H1 (cell line): ENCODE data around the gene SLC4A1.

Experiments used
- CHD1 ChIP-seq: IDR thresholded peaks from 2 replicates; pipeline ENCODE4 v1.6.1; 2012; ENCODE audit warnings: low read depth, low read length, improper control_type of control experiment
- CHD2 ChIP-seq: IDR thresholded peaks from 2 replicates; pipeline ENCODE4 v1.6.1; 2012; ENCODE audit warnings: low read length, improper control_type of control experiment
- CREB1 ChIP-seq: IDR thresholded peaks from 2 replicates; pipeline ENCODE4 v1.6.1; 2012; ENCODE audit warnings: inconsistent platforms
- EP300 ChIP-seq, 2 experiments: IDR thresholded peaks; 1 replicate in 1 of 2; 2 replicates in 1 of 2; pipeline ENCODE4 v1.6.1; 2011 to 2012; ENCODE audit warnings: low read depth in 2 of 2, low read length in 2 of 2, mild to moderate bottlenecking in 2 of 2, borderline replicate concordance in 1 of 2, inconsistent platforms in 1 of 2, moderate library complexity in 1 of 2
- FOSL1 ChIP-seq: IDR thresholded peaks from 2 replicates; pipeline ENCODE4 v1.6.1; 2011; ENCODE audit warnings: mild to moderate bottlenecking, low read depth, low read length, moderate library complexity; ENCODE audit not compliant: insufficient read depth
- GABPA ChIP-seq: IDR thresholded peaks from 2 replicates; pipeline ENCODE4 v1.6.1; 2011; ENCODE audit warnings: mild to moderate bottlenecking, low read length, moderate library complexity, borderline replicate concordance; ENCODE audit not compliant: insufficient read depth
- HDAC6 ChIP-seq: IDR thresholded peaks from one replicate; pipeline ENCODE4 v1.7.1; 2012; ENCODE audit warnings: low read depth, mild to moderate bottlenecking, inconsistent platforms, low read length, moderate library complexity
- MAFK ChIP-seq: IDR thresholded peaks from 2 replicates; pipeline ENCODE4 v1.6.1; 2012; ENCODE audit warnings: low read depth, mild to moderate bottlenecking, improper control_type of control experiment, low read length
- NRF1 ChIP-seq: IDR thresholded peaks from 2 replicates; pipeline ENCODE4 v1.6.1; 2011; ENCODE audit warnings: mild to moderate bottlenecking, low read depth, low read length, improper control_type of control experiment
- POLR2A ChIP-seq, 2 experiments: IDR thresholded peaks; 1 replicate in 1 of 2; 2 replicates in 1 of 2; pipeline ENCODE4 v1.6.1; 2011; ENCODE audit warnings: low read depth in 2 of 2, low read length in 2 of 2, mild to moderate bottlenecking in 2 of 2; ENCODE audit errors: control extremely low read depth in 1 of 2
- YY1 ChIP-seq: IDR thresholded peaks from 2 replicates; pipeline ENCODE4 v1.6.1; 2011; ENCODE audit warnings: low read depth, mild to moderate bottlenecking, low read length
- TF ChIP-seq, protein P1 (sequence below), 3 experiments: IDR thresholded peaks; 1 replicate in 2 of 3; 2 replicates in 1 of 3; pipeline versions ENCODE4 v1.5.1 to v1.6.1; 2011; ENCODE audit warnings: low read length in 3 of 3, mild to moderate bottlenecking in 3 of 3, inconsistent platforms in 2 of 3, low read depth in 1 of 3, moderate library complexity in 1 of 3; ENCODE audit not compliant: insufficient read depth in 1 of 3; ENCODE audit errors: control extremely low read depth in 1 of 3
- TF ChIP-seq, protein P2 (sequence below): IDR thresholded peaks from 2 replicates; pipeline ENCODE4 v1.6.1; 2011; ENCODE audit warnings: low read length, improper control_type of control experiment

DNA sequence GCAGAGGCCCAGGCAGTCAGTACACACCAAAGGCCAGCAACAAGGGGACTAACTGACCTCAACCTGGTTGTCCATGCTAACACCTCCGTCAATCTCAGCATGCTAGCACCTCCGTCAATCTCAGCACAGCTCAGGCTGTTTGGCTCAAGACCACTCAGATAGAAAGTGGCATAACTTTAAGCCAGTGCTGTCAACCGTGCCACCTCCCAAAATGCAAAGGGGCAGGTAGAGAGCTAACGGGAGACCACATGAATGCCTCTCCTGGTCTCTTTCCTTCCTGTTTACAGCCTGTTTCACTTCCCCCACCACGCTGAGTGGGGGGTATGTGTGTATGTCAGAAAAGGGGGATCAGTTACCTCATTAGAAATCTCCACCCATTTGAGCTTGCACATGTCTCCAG lies 51.8 kb downstream of the SLC4A1 start:
- TF ChIP-seq, protein P1, sequence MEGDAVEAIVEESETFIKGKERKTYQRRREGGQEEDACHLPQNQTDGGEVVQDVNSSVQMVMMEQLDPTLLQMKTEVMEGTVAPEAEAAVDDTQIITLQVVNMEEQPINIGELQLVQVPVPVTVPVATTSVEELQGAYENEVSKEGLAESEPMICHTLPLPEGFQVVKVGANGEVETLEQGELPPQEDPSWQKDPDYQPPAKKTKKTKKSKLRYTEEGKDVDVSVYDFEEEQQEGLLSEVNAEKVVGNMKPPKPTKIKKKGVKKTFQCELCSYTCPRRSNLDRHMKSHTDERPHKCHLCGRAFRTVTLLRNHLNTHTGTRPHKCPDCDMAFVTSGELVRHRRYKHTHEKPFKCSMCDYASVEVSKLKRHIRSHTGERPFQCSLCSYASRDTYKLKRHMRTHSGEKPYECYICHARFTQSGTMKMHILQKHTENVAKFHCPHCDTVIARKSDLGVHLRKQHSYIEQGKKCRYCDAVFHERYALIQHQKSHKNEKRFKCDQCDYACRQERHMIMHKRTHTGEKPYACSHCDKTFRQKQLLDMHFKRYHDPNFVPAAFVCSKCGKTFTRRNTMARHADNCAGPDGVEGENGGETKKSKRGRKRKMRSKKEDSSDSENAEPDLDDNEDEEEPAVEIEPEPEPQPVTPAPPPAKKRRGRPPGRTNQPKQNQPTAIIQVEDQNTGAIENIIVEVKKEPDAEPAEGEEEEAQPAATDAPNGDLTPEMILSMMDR (IDR thresholded peaks at IDR 0.05; ENCODE audit: control extremely low read depth in 1 of 3, insufficient read depth in 1 of 3, low read depth in 1 of 3, low read length in 3 of 3): no peak
- TF ChIP-seq CHD2 (no peak), CHD1 (no peak), GABPA (no peak), CREB1 (no peak), HDAC6 (no peak), YY1 (no peak), MAFK (no peak), POLR2A (IDR thresholded peaks at IDR 0.05; ENCODE audit: control extremely low read depth in 1 of 2, low read depth in 2 of 2, low read length in 2 of 2) (no peak), NRF1 (no peak), FOSL1 (no peak), EP300 (IDR thresholded peaks at IDR 0.05; ENCODE audit: borderline replicate concordance in 1 of 2, low read depth in 2 of 2, low read length in 2 of 2) (no peak)
- TF ChIP-seq, protein P2, sequence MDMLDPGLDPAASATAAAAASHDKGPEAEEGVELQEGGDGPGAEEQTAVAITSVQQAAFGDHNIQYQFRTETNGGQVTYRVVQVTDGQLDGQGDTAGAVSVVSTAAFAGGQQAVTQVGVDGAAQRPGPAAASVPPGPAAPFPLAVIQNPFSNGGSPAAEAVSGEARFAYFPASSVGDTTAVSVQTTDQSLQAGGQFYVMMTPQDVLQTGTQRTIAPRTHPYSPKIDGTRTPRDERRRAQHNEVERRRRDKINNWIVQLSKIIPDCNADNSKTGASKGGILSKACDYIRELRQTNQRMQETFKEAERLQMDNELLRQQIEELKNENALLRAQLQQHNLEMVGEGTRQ: no peak
